Ovary (tissue), 3 donors: ENCODE results near the gene PIEZO1.

Experiments used
- POLR2A ChIP-seq: fragments of 450-650 bp; IDR thresholded peaks from one replicate; pipeline ENCODE4 v1.6.1; 2017; ENCODE audit warnings: antibody characterized with exemption, mild to moderate bottlenecking, moderate library complexity
- TF ChIP-seq, protein P1 (sequence below), 3 donors: fragments of 450-650 bp in 2 of 3; fragments of 200-600 bp in 1 of 3; IDR thresholded peaks; one replicate each; pipeline versions ENCODE4 v1.5.1 to v1.8.0; 2016 to 2022; ENCODE audit warnings: antibody characterized with exemption in 3 of 3, mild to moderate bottlenecking in 1 of 3
- donor health status: DM: no; HTN: no; CAD: no.

DNA sequence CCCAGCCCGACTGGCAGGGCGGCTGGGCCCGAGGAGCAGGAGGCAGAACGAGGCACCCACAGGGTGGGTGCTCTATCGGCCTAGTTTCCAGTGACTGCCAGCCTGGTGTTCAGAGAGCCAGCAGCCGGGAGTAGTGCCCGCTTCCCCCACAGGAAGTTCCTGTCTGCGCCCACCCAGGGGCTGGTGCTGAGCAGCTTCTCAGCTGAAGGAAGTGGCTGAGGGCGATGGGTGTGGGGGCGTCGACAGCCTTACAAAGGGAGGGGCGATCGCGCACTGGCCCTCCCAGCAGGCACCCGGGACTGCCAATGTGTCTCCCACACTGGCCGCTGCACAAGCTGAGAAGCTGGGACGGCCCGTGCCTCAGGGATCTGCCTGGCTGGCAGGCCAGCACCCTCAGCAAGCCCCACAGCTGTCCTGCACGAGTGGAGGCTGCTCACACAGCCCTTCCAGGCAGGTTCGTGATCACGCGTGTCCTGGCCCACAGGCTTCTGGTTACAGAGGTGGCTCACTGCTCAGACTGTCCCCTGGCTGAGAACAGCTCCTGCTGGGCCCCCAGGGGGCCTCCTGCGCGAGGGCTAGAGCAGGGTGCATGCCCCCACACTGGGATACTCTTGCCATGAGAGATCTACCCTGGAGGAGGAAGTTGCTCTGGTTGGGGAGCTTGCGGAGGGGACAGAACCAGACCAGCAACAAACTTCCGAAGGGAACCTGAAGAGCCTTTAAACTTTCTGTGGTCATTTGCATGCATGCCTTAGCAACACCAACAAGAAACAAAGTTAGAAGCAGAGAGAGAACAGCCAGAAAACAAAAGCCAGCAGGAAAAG, 81.3 kb downstream of the PIEZO1 start:
- TF ChIP-seq POLR2A = no peak
- TF ChIP-seq, protein P1, sequence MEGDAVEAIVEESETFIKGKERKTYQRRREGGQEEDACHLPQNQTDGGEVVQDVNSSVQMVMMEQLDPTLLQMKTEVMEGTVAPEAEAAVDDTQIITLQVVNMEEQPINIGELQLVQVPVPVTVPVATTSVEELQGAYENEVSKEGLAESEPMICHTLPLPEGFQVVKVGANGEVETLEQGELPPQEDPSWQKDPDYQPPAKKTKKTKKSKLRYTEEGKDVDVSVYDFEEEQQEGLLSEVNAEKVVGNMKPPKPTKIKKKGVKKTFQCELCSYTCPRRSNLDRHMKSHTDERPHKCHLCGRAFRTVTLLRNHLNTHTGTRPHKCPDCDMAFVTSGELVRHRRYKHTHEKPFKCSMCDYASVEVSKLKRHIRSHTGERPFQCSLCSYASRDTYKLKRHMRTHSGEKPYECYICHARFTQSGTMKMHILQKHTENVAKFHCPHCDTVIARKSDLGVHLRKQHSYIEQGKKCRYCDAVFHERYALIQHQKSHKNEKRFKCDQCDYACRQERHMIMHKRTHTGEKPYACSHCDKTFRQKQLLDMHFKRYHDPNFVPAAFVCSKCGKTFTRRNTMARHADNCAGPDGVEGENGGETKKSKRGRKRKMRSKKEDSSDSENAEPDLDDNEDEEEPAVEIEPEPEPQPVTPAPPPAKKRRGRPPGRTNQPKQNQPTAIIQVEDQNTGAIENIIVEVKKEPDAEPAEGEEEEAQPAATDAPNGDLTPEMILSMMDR (IDR thresholded peaks at IDR 0.05) = no peak
